Heart right ventricle (tissue), 16 donors: ENCODE data around the gene PPP1R7. TPM values are rescaled to one million over a fixed set of nuclear protein-coding genes. Genes with fewer than 3 reads are reported as not detected.

Source experiments
- ATAC-seq, 8 donors: fragments of 200-7000 bp; cut with Tn5 transposase; one replicate each; pipeline ENCODE4 v1.9.1; 2020; ENCODE audit warnings: mild to moderate bottlenecking in 8 of 8, moderate library complexity in 8 of 8, moderate number of reproducible peaks in 1 of 8
- DNase-seq, 2 donors: peaks; one replicate each; pipeline ENCODE4 v3.0.0-alpha.2; 2020
- H3K27ac ChIP-seq, 10 donors: fragments of 200-600 bp; sonication (generic) in 2 of 10; one replicate each; pipeline versions ENCODE4 v1.5.0 to v1.8.0; 2020 to 2022; ENCODE audit warnings: mild to moderate bottlenecking in 3 of 10
- H3K27me3 ChIP-seq, 7 donors: fragments of 200-600 bp; one replicate each; pipeline ENCODE4 v1.8.0; 2021 to 2022; ENCODE audit warnings: mild to moderate bottlenecking in 2 of 7
- H3K36me3 ChIP-seq, 9 donors: fragments of 200-600 bp; sonication (generic) in 1 of 9; one replicate each; pipeline versions ENCODE4 v1.5.0 to v1.8.0; 2020 to 2022; ENCODE audit warnings: mild to moderate bottlenecking in 2 of 9
- H3K4me1 ChIP-seq, 9 donors: fragments of 200-600 bp; sonication (generic) in 1 of 9; one replicate each; pipeline versions ENCODE4 v1.5.0 to v1.8.0; 2020 to 2022; ENCODE audit warnings: mild to moderate bottlenecking in 4 of 9
- H3K4me3 ChIP-seq, 10 donors: fragments of 200-600 bp; sonication (generic) in 2 of 10; one replicate each; pipeline versions ENCODE4 v1.5.0 to v1.8.0; 2020 to 2022; ENCODE audit warnings: mild to moderate bottlenecking in 7 of 10, moderate library complexity in 2 of 10
- H3K9me3 ChIP-seq, 11 donors: fragments of 200-600 bp in 10 of 11; sonication (generic) in 2 of 11; one replicate each; pipeline versions ENCODE4 v1.5.0 to v1.8.0; 2013 to 2022; ENCODE audit warnings: mild to moderate bottlenecking in 2 of 11, control low read depth in 1 of 11, moderate library complexity in 1 of 11
- CTCF ChIP-seq, 9 donors: fragments of 200-600 bp; sonication (generic) in 2 of 9; IDR thresholded peaks; one replicate each; pipeline versions ENCODE4 v1.5.0 to v1.8.0; 2021 to 2022; ENCODE audit warnings: antibody characterized with exemption in 9 of 9, mild to moderate bottlenecking in 5 of 9, moderate library complexity in 1 of 9
- WGBS, 2 donors: extraction: QIAGEN DNeasy Blood & Tissue Kit; methylation state at CpG; one replicate each; pipeline ENCODE4 v1.1.7; 2013; ENCODE audit warnings: inconsistent platforms in 1 of 2; 5-methylcytosine and 5-hydroxymethylcytosine counted together
- intact Hi-C, 10 donors: fragments of 100-400 bp; cut with DNase I; formaldehyde crosslinking; loops; one replicate each; pipeline versions ENCODE4 v1.11.1 to v1.14.2; 2022
- polyA plus RNA-seq, 2 donors: library from polyadenylated mRNA; stranded (reverse); fragments of 200-250 nt; gene quantifications; one replicate each; pipeline ENCODE4 v1.2.3, GENCODE V29; 2013
- total RNA-seq, 10 donors: library from RNA; stranded (reverse); fragmentation: NEBNext Ultra II Directional in 3 of 10; extraction: Animal tissue kit (Norgen Biotek cat#: 25700) in 3 of 10; gene quantifications; one replicate each; pipeline versions ENCODE4 v1.2.1 to v1.2.4, GENCODE V29; 2021 to 2023
- donor health status: Arrhythmogenic right ventricular cardiomyopathy.
- donor health status: ischemic (EF 13 %, LVEDD 7.1; RV severe dilation, severe dysfunction).
- donor health status: healthy with polysubstance abuse.
- donor health status: DM: no; HTN: yes; CAD: no.
- donor health status: DM: no; HTN: no; CAD: no.
- donor health status: ischemic (EF 25% LVEDD 6.9; RV normal size, moderate dysfunction).
- donor health status: ischemic (EF 25% LVEDD 5.7; RV mildly dilated, moderate dysfunction).
- donor health status: healthy.
- donor health status: DM: yes; HTN: yes; CAD: no.
- donor health status: Ischemic cardiomyopathy.
- donor health status: ischemic (EF 35%, LVEDD 5.7; RV mildly dilated, moderate dysfunction).
- donor health status: nonischemic (EF 11% LVEDD 7.7; RV severe dilation, severe dysfunction).
- donor health status: DM: yes; HTN: yes; CAD: no.
- donor health status: PGD.
- donor health status: ischemic (EF 29% LVEDD 5.4; RV normal size, mild dysfunction).
- donor health status: nonischemic (EF 23%, LVEDD 6.1; RV moderate dilation, normal function).

The PPP1R7 gene
- total and polyA plus RNA-seq, 12 donors: 64.1 to 91.3 (median 77.3) TPM

- no peak for ATAC-seq
- no peak for DNase-seq
- intact Hi-C loops: loop anchor here in 2 of 10 donors (10.0 kb wide), 2 partner anchors 106 to 356 kb away; partner anchors contain the start of gene MTERF4 (in 1 of the 2)
- Histone ChIP-seq H3K9me3 (no peaks in the 10 kb centered on the region), H3K4me3 (no peak overlapping the region), H3K27ac (no peak overlapping the region), H3K27me3 (no peaks in the 10 kb centered on the region), H3K4me1 (no peaks in the 10 kb centered on the region), H3K36me3 (no peaks in the 10 kb centered on the region)
- 19 to 27% methylated on average over 2 of the region's 2 CpGs for WGBS, 2 donors
- TF ChIP-seq CTCF (IDR thresholded peaks at IDR 0.05): no peak
These were observed 61.0 kb downstream of the PPP1R7 start for GRCh38 chr2:241211276-241211675.

GRCh38 chr2:241213041-241213440 is 62.8 kb downstream of the PPP1R7 start:
- H3K27me3 ChIP-seq: no peaks in the 10 kb centered on the region
- intact Hi-C loops: loop anchor here in 2 of 10 donors (10.0 kb wide), 2 partner anchors 108 to 358 kb away; partner anchors contain the start of gene MTERF4 (in 1 of the 2)
- no peak for TF ChIP-seq CTCF (IDR thresholded peaks at IDR 0.05)
- 79 to 83% methylated on average over 13 of the region's 13 CpGs for WGBS, 2 donors
- no peak overlapping the region for H3K27ac ChIP-seq
- no peaks in the 10 kb centered on the region for H3K9me3 ChIP-seq
- H3K4me3 ChIP-seq: no peak overlapping the region
- H3K4me1 ChIP-seq: peaks cover 0 to 5% (median 0%) of the 10 kb centered on the region in 9 donors
- ATAC-seq (no peak), DNase-seq (no peak)
- H3K36me3 ChIP-seq: no peaks in the 10 kb centered on the region

GRCh38 chr2:241213567-241213966 is 63.3 kb downstream of the PPP1R7 start:
- Histone ChIP-seq H3K4me1 (peaks cover 0 to 7% (median 2%) of the 10 kb centered on the region in 9 donors), H3K27ac (no peak overlapping the region), H3K36me3 (no peaks in the 10 kb centered on the region), H3K27me3 (peaks cover 0 to 2% (median 0%) of the 10 kb centered on the region in 7 donors), H3K9me3 (no peaks in the 10 kb centered on the region), H3K4me3 (no peak overlapping the region)
- DNase-seq: no peak
- TF ChIP-seq CTCF (IDR thresholded peaks at IDR 0.05): no peak
- WGBS, 2 donors: 67 to 68% methylated on average over 7 of the region's 7 CpGs
- intact Hi-C loops: loop anchor here in 2 of 10 donors (10.0 kb wide), 2 partner anchors 109 to 359 kb away; partner anchors contain the start of gene MTERF4 (in 1 of the 2)
- no peak for ATAC-seq

- DNase-seq (no peak), ATAC-seq (no peak)
- H3K36me3 ChIP-seq: no peaks in the 10 kb centered on the region
- H3K9me3 ChIP-seq: no peaks in the 10 kb centered on the region
- intact Hi-C loops: loop anchor here in 2 of 10 donors (10.0 kb wide), 2 partner anchors 109 to 359 kb away; partner anchors contain the start of gene MTERF4 (in 1 of the 2)
- no peak overlapping the region for H3K27ac ChIP-seq
- whole genome bisulfite sequencing, 2 donors: 53 to 58% methylated on average over 10 of the region's 10 CpGs
- peaks cover 4 to 14% (median 9%) of the 10 kb centered on the region in 9 donors for H3K4me1 ChIP-seq
- H3K27me3 ChIP-seq: peaks cover 0 to 8% (median 0%) of the 10 kb centered on the region in 7 donors
- no peak for TF ChIP-seq CTCF (IDR thresholded peaks at IDR 0.05)
- H3K4me3 ChIP-seq: no peak overlapping the region
These were observed 63.9 kb downstream of the PPP1R7 start for GRCh38 chr2:241214209-241214608.
